Mesothelial cell of epicardium (in vitro differentiated cells): Measurements from ENCODE around the gene WRNIP1. TPM values are rescaled to one million over a fixed set of nuclear protein-coding genes. Genes with fewer than 3 reads are reported as not detected.
A peak's percentile ranks its signal among the peaks of the same experiment; 100 is the strongest.

ENCODE experiments used
- DNase-seq, 2 experiments: peaks; one replicate each; pipeline ENCODE4 v3.0.0; 2021; ENCODE audit warnings: low spot score in 2 of 2; ENCODE audit not compliant: unreplicated experiment in 2 of 2
- H3K27ac Mint-ChIP-seq: 2 replicates; pipeline ENCODE4 v1.8.0; 2021; ENCODE audit warnings: mixed read lengths
- H3K27me3 Mint-ChIP-seq: 2 replicates; pipeline ENCODE4 v1.8.0; 2021; ENCODE audit warnings: low read depth, mixed read lengths
- H3K36me3 Mint-ChIP-seq: 2 replicates; pipeline ENCODE4 v1.8.0; 2021; ENCODE audit warnings: mixed read lengths
- H3K4me1 Mint-ChIP-seq: 2 replicates; pipeline ENCODE4 v1.8.0; 2021; ENCODE audit warnings: mixed read lengths
- H3K4me3 Mint-ChIP-seq: 2 replicates; pipeline ENCODE4 v1.8.0; 2021; ENCODE audit warnings: mild to moderate bottlenecking, moderate library complexity, mixed read lengths
- H3K9me3 Mint-ChIP-seq: 2 replicates; pipeline ENCODE4 v1.8.0; 2021; ENCODE audit warnings: mixed read lengths
- CTCF ChIP-seq: fragments of 200-600 bp; sonication (generic); IDR thresholded peaks from one replicate; pipeline ENCODE4 v1.5.0; 2021; ENCODE audit warnings: antibody characterized with exemption; ENCODE audit not compliant: unreplicated experiment
- total RNA-seq: library from RNA; stranded (reverse); gene quantifications from 3 replicates; pipeline ENCODE4 v1.2.1, GENCODE V29; 2021

The WRNIP1 gene
- total RNA-seq, 1 donor from 2014 or later: 41.3 TPM

DNA sequence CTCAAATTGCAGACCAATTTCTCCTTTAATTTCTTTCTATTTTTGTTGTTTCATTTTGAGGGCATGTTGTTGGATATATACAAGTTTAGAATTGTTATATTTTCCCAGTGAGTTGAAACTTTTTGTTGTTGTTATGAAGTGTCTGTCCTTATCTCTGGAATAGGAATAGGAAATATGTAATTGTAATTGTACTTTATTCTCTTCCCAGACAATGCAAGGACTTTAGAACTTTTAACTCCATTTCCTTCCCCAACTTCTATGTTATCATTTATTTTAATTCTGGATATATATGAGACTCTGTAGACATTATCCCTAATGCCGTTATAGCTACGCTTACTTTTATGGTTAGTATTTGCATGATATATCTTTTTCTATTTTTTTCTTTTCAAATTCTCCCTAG lies 64.1 kb downstream of the WRNIP1 start:
- no peaks in the 10 kb centered on the region for H3K9me3 Mint-ChIP-seq

DNA sequence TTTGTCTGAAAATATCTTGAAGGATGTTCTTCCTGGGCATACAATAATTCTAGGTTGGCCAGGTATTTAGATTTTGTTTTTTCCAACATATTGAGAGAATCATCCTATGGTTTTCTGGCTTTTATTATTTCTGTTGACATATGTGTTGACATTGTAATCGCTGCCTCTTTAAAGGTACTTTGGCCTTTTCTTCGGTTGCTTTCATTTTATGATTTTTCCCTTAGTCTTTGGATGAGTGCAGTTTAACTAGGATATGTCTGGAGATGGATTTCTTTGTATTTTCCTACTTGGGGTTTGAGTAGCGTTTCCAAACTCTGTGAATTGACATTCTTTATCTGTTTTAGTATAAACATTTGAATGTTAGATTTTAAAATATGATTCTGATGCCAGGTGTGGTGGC lies 65.0 kb downstream of the WRNIP1 start:
- Mint-ChIP-seq H3K36me3 (peaks cover 19% of the 10 kb centered on the region), H3K4me1 (peaks cover 2% of the 10 kb centered on the region), H3K9me3 (no peaks in the 10 kb centered on the region), H3K4me3 (no peak overlapping the region), H3K27me3 (no peaks in the 10 kb centered on the region), H3K27ac (no peak overlapping the region)
- no peak for TF ChIP-seq CTCF
- no peak for DNase-seq

More for the DNA sequence above, 64.1 kb downstream of the WRNIP1 start:
- H3K27me3 Mint-ChIP-seq: no peaks in the 10 kb centered on the region
- peaks cover 2% of the 10 kb centered on the region for H3K4me1 Mint-ChIP-seq
- peak overlapping the region; percentile 40 for H3K27ac Mint-ChIP-seq
- H3K36me3 Mint-ChIP-seq: peaks cover 12% of the 10 kb centered on the region
- no peak overlapping the region for H3K4me3 Mint-ChIP-seq
- DNase-seq: no peak
- TF ChIP-seq CTCF: no peak

GRCh38 chr6:2831392-2831791 lies 66.2 kb downstream of the WRNIP1 start:
- Mint-ChIP-seq H3K4me3 (no peak overlapping the region), H3K36me3 (peaks cover 28% of the 10 kb centered on the region), H3K4me1 (peaks cover 2% of the 10 kb centered on the region), H3K27ac (no peak overlapping the region), H3K9me3 (no peaks in the 10 kb centered on the region), H3K27me3 (no peaks in the 10 kb centered on the region)
- TF ChIP-seq CTCF: no peak
- DNase-seq: no peak

DNA sequence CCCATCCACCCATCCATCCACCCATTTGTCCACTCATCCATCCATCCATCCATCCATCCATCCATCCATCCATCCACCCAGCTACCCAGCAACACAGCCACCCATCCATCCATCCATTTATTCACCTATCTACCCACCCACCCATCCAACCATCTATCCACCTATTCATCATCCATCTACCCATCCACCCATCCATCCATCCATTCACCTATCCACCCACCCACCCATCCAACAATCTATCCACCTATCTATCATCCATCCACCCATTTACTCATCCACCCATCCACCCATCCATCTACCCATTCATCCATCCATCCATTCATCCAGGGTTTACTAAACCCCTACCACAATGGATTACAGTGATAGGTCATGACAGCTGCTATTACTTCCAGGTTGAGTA lies 69.1 kb downstream of the WRNIP1 start:
- DNase-seq: no peak
- Mint-ChIP-seq H3K4me1 (peaks cover 14% of the 10 kb centered on the region), H3K4me3 (no peak overlapping the region), H3K27ac (no peak overlapping the region), H3K36me3 (peaks cover 37% of the 10 kb centered on the region), H3K27me3 (no peaks in the 10 kb centered on the region), H3K9me3 (no peaks in the 10 kb centered on the region)
- TF ChIP-seq CTCF: no peak

Other genes with a start within 250 kb of the WRNIP1 start
- gene MYLK4, start 14.5 kb upstream of the WRNIP1 start, total RNA-seq: 0.86 to 0.97 TPM (median 0.89 TPM) in 3 replicates
- 18.5 to 20.3 TPM (median 19.5 TPM) in 3 replicates for gene SERPINB1, start 76.5 kb downstream of the WRNIP1 start, total RNA-seq
- gene SERPINB9, start 137.9 kb downstream of the WRNIP1 start, total RNA-seq: 28.2 to 30.9 TPM (median 30.6 TPM) in 3 replicates
- gene SERPINB6, start 206.2 kb downstream of the WRNIP1 start, total RNA-seq: 91.4 to 96.8 TPM (median 93.4 TPM) in 3 replicates
- 17.1 to 18.7 TPM (median 17.3 TPM) in 3 replicates for gene NQO2, start 234.5 kb downstream of the WRNIP1 start, total RNA-seq